HepG2 (cell line): Measurements from ENCODE around the gene RPS2. TPM values are rescaled to one million over a fixed set of nuclear protein-coding genes. Genes with fewer than 3 reads are reported as not detected.

Experiments used
- polyA plus RNA-seq, 8 experiments: library from polyadenylated mRNA; depleted of rRNA in 3 of 8; stranded (reverse) in 7 of 8; unstranded in 1 of 8; fragments of >200 nt; fragmentation: Illumina TruSeq in 4 of 8; extraction: Trizol in 4 of 8; gene quantifications; 2 replicates each; pipeline versions ENCODE4 v1.2.1 to v1.2.3, GENCODE V29; 2011 to 2016; ENCODE audit warnings: low read depth in 4 of 8, missing spikeins in 1 of 8, mixed read lengths in 1 of 8; ENCODE audit not compliant: insufficient read depth in 1 of 8
- total RNA-seq, 5 experiments: library from RNA; depleted of rRNA; stranded (reverse); fragments of >200 nt; fragmentation: Illumina TruSeq; extraction: Trizol; gene quantifications; 2 replicates each; pipeline ENCODE4 v1.2.3, GENCODE V29; 2016; ENCODE audit warnings: low read depth in 1 of 5
- TF ChIP-seq, protein P1 (sequence below): sonication (generic); formaldehyde crosslinking; IDR thresholded peaks from 2 replicates; pipeline ENCODE4 v1.4.0; 2020; ENCODE audit warnings: missing genetic modification reagents, borderline replicate concordance
- TF ChIP-seq, protein P2 (sequence below): sonication (generic); formaldehyde crosslinking; IDR thresholded peaks from 2 replicates; pipeline ENCODE4 v1.4.0; 2020; ENCODE audit warnings: missing genetic modification reagents, borderline replicate concordance

The RPS2 gene
- total and polyA plus RNA-seq, 2 of the 13 experiments (the other 11 are each of a cell fraction or from before 2014, with no cell fraction given) = 1,908 to 4,514 TPM

DNA sequence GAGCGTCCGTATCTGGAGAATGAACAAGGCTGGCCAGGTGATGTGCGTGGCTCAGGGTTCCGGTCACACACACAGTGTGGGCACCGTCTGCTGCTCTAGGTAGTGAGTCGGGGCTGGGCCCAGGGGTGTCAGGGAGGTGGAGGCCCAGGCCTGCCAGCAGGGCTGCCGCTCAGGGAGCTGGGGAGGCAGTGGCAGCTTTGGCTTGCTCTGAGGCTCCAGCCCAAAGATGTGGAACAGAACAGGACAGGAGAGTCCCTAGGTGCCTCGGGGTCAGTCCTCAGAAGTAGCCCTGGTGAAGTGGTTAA lies 11.5 kb upstream of the RPS2 start (continued):
- TF ChIP-seq, protein P1, sequence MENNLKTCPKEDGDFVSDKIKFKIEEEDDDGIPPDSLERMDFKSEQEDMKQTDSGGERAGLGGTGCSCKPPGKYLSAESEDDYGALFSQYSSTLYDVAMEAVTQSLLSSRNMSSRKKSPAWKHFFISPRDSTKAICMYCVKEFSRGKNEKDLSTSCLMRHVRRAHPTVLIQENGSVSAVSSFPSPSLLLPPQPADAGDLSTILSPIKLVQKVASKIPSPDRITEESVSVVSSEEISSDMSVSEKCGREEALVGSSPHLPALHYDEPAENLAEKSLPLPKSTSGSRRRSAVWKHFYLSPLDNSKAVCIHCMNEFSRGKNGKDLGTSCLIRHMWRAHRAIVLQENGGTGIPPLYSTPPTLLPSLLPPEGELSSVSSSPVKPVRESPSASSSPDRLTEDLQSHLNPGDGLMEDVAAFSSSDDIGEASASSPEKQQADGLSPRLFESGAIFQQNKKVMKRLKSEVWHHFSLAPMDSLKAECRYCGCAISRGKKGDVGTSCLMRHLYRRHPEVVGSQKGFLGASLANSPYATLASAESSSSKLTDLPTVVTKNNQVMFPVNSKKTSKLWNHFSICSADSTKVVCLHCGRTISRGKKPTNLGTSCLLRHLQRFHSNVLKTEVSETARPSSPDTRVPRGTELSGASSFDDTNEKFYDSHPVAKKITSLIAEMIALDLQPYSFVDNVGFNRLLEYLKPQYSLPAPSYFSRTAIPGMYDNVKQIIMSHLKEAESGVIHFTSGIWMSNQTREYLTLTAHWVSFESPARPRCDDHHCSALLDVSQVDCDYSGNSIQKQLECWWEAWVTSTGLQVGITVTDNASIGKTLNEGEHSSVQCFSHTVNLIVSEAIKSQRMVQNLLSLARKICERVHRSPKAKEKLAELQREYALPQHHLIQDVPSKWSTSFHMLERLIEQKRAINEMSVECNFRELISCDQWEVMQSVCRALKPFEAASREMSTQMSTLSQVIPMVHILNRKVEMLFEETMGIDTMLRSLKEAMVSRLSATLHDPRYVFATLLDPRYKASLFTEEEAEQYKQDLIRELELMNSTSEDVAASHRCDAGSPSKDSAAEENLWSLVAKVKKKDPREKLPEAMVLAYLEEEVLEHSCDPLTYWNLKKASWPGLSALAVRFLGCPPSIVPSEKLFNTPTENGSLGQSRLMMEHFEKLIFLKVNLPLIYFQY (CRISPR knock-in tag) = no peak
- TF ChIP-seq, protein P2, sequence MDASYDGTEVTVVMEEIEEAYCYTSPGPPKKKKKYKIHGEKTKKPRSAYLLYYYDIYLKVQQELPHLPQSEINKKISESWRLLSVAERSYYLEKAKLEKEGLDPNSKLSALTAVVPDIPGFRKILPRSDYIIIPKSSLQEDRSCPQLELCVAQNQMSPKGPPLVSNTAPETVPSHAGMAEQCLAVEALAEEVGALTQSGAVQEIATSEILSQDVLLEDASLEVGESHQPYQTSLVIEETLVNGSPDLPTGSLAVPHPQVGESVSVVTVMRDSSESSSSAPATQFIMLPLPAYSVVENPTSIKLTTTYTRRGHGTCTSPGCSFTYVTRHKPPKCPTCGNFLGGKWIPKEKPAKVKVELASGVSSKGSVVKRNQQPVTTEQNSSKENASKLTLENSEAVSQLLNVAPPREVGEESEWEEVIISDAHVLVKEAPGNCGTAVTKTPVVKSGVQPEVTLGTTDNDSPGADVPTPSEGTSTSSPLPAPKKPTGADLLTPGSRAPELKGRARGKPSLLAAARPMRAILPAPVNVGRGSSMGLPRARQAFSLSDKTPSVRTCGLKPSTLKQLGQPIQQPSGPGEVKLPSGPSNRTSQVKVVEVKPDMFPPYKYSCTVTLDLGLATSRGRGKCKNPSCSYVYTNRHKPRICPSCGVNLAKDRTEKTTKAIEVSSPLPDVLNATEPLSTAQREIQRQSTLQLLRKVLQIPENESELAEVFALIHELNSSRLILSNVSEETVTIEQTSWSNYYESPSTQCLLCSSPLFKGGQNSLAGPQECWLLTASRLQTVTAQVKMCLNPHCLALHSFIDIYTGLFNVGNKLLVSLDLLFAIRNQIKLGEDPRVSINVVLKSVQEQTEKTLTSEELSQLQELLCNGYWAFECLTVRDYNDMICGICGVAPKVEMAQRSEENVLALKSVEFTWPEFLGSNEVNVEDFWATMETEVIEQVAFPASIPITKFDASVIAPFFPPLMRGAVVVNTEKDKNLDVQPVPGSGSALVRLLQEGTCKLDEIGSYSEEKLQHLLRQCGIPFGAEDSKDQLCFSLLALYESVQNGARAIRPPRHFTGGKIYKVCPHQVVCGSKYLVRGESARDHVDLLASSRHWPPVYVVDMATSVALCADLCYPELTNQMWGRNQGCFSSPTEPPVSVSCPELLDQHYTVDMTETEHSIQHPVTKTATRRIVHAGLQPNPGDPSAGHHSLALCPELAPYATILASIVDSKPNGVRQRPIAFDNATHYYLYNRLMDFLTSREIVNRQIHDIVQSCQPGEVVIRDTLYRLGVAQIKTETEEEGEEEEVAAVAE (CRISPR knock-in tag) = no peak
